Measurements from ENCODE around the gene BSN.

- TF ChIP-seq, protein P1, sequence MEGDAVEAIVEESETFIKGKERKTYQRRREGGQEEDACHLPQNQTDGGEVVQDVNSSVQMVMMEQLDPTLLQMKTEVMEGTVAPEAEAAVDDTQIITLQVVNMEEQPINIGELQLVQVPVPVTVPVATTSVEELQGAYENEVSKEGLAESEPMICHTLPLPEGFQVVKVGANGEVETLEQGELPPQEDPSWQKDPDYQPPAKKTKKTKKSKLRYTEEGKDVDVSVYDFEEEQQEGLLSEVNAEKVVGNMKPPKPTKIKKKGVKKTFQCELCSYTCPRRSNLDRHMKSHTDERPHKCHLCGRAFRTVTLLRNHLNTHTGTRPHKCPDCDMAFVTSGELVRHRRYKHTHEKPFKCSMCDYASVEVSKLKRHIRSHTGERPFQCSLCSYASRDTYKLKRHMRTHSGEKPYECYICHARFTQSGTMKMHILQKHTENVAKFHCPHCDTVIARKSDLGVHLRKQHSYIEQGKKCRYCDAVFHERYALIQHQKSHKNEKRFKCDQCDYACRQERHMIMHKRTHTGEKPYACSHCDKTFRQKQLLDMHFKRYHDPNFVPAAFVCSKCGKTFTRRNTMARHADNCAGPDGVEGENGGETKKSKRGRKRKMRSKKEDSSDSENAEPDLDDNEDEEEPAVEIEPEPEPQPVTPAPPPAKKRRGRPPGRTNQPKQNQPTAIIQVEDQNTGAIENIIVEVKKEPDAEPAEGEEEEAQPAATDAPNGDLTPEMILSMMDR (IDR thresholded peaks at IDR 0.05; ENCODE audit: low read length) = no peak
- no peak for TF ChIP-seq EZH2 (IDR thresholded peaks at IDR 0.05; ENCODE audit: borderline replicate concordance, low read length)
Observed at GRCh38 chr3:49563766-49564165, 9.5 kb downstream of the BSN start.

Data from OCI-LY1 (cell line).